GM19467 (cell line): ENCODE results near the gene CCDC93.

ENCODE experiments used
- ATAC-seq: cut with Tn5 transposase; IDR thresholded peaks from one replicate; pipeline ENCODE4 v1.9.1; 2021; ENCODE audit warnings: mild to moderate bottlenecking, moderate library complexity; ENCODE audit not compliant: unreplicated experiment

The CCDC93 gene

GRCh38 chr2:118013724-118014491 is at the start of gene CCDC93:
Gene CCDC93 (minus strand): TSS chr2:118014070. CDS start chr2:118013995, 75 bp downstream.
- peak; percentile 86 for ATAC-seq

- no peak for ATAC-seq
Measured at GRCh38 chr2:118062669-118063068, 48.8 kb upstream of the CCDC93 start.

- no peak for ATAC-seq
Measured at GRCh38 chr2:118062048-118062447, 48.2 kb upstream of the CCDC93 start.

- ATAC-seq = peak; percentile 82
Measured at GRCh38 chr2:118061135-118061955, 47.5 kb upstream of the CCDC93 start.

- ATAC-seq = no peak
Measured at GRCh38 chr2:118059919-118060478, 46.1 kb upstream of the CCDC93 start.

GRCh38 chr2:118058951-118059350 is 45.1 kb upstream of the CCDC93 start:
- no peak for ATAC-seq

GRCh38 chr2:118056801-118057200 is 42.9 kb upstream of the CCDC93 start:
- no peak for ATAC-seq

- ATAC-seq = peak; percentile 82
Measured at GRCh38 chr2:118056165-118056534, 42.3 kb upstream of the CCDC93 start.

GRCh38 chr2:118055512-118056164 is 41.8 kb upstream of the CCDC93 start:
- peak; percentile 75 for ATAC-seq

- no peak for ATAC-seq
Measured at GRCh38 chr2:118054213-118055008, 40.5 kb upstream of the CCDC93 start.

GRCh38 chr2:118053681-118054080 is 39.8 kb upstream of the CCDC93 start:
- ATAC-seq = no peak

- no peak for ATAC-seq
Measured at GRCh38 chr2:118052474-118052873, 38.6 kb upstream of the CCDC93 start.

- no peak for ATAC-seq
Measured at GRCh38 chr2:118051826-118052358, 38.0 kb upstream of the CCDC93 start.

- no peak for ATAC-seq
Measured at GRCh38 chr2:118050974-118051373, 37.1 kb upstream of the CCDC93 start.

- ATAC-seq = no peak
Measured at GRCh38 chr2:118050386-118050785, 36.5 kb upstream of the CCDC93 start.

GRCh38 chr2:118049816-118050140 is 35.9 kb upstream of the CCDC93 start:
- ATAC-seq = no peak

- ATAC-seq = no peak
Measured at GRCh38 chr2:118049140-118049815, 35.4 kb upstream of the CCDC93 start.

- no peak for ATAC-seq
Measured at GRCh38 chr2:118048401-118048800, 34.5 kb upstream of the CCDC93 start.

- no peak for ATAC-seq
Measured at GRCh38 chr2:118047380-118047826, 33.5 kb upstream of the CCDC93 start.
